H1 (cell line): Measurements from ENCODE around the gene NR2C2. TPM values are rescaled to one million over a fixed set of nuclear protein-coding genes. Genes with fewer than 3 reads are reported as not detected.

Experiments used
- CTCF ChIA-PET: fragments of 300-600 bp; sonication (Branson Sonifier 250); formaldehyde crosslinking; loops from one replicate; lab custom pipeline; 2021; ENCODE audit not compliant: partially characterized antibody; lab: Charles Lee
- POLR2A ChIA-PET: fragments of 300-600 bp; sonication (Branson Sonifier 250); formaldehyde crosslinking; loops from one replicate; lab custom pipeline; 2021; ENCODE audit warnings: inconsistent platforms; ENCODE audit not compliant: partially characterized antibody; lab: Charles Lee
- DNase-seq, 2 experiments: peaks; one replicate each; pipeline versions ENCODE4 v3.0.0 to v3.0.0-alpha.2; 2010 to 2022; ENCODE audit warnings: low spot score in 2 of 2, low read depth in 1 of 2, mixed read lengths in 1 of 2
- FAIRE-seq: peaks from 2 replicates; lab custom pipeline; 2011; peaks lifted over from hg19 to GRCh38; lab: Jason Lieb, UNC
- H2AFZ ChIP-seq: 2 replicates; pipeline ENCODE4 v1.8.1; 2012; ENCODE audit warnings: low read length, inconsistent platforms
- H2AK5ac ChIP-seq: 2 replicates; pipeline ENCODE4 v1.6.1; 2013; ENCODE audit warnings: low read depth, low read length
- H2BK120ac ChIP-seq: replicated peaks from 2 replicates; pipeline ENCODE3; 2013; ENCODE audit warnings: low read depth, low read length, inconsistent platforms
- H2BK12ac ChIP-seq: 2 replicates; pipeline ENCODE4 v1.6.1; 2013; ENCODE audit warnings: low read depth, low read length
- H2BK15ac ChIP-seq: 2 replicates; pipeline ENCODE4 v1.6.1; 2013; ENCODE audit warnings: low read length
- H2BK20ac ChIP-seq: 2 replicates; pipeline ENCODE4 v1.6.1; 2013; ENCODE audit warnings: low read length
- H2BK5ac ChIP-seq: 2 replicates; pipeline ENCODE4 v1.6.1; 2013; ENCODE audit warnings: low read depth, low read length
- H3K14ac ChIP-seq: 2 replicates; pipeline ENCODE4 v1.6.1; 2013; ENCODE audit warnings: inconsistent platforms; ENCODE audit not compliant: insufficient read length
- H3K18ac ChIP-seq: 2 replicates; pipeline ENCODE4 v1.6.1; 2013; ENCODE audit warnings: low read length; ENCODE audit errors: extremely low read depth
- H3K23ac ChIP-seq: 2 replicates; pipeline ENCODE4 v1.6.1; 2013; ENCODE audit warnings: inconsistent platforms; ENCODE audit not compliant: insufficient read length
- H3K23me2 ChIP-seq: 2 replicates; pipeline ENCODE4 v1.6.1; 2013; ENCODE audit warnings: low read depth, low read length
- H3K27ac ChIP-seq: 2 replicates; pipeline ENCODE4 v1.6.1; 2011; ENCODE audit warnings: low read depth, low read length, inconsistent platforms
- H3K27me3 ChIP-seq, 4 experiments: replicated peaks in 1 of 4; 1 replicate in 1 of 4; 2 replicates in 3 of 4; pipeline versions ENCODE4 v1.6.1 to v1.8.1; 2011 to 2013; ENCODE audit warnings: low read length in 3 of 4, mild to moderate bottlenecking in 3 of 4, inconsistent platforms in 2 of 4, mixed read lengths in 2 of 4, moderate library complexity in 1 of 4; ENCODE audit not compliant: control insufficient read depth in 3 of 4, insufficient read depth in 3 of 4; ENCODE audit errors: extremely low read depth in 1 of 4
- H3K36me3 ChIP-seq, 4 experiments: 2 replicates each; pipeline versions ENCODE4 v1.6.1 to v1.8.1; 2011 to 2013; ENCODE audit warnings: mild to moderate bottlenecking in 4 of 4, low read length in 3 of 4, moderate library complexity in 2 of 4, control low read depth in 1 of 4, inconsistent platforms in 1 of 4; ENCODE audit not compliant: insufficient read depth in 4 of 4, control insufficient read depth in 2 of 4
- H3K4ac ChIP-seq: replicated peaks from 2 replicates; pipeline ENCODE3; 2013; ENCODE audit warnings: low read length, low read depth, mixed read lengths, inconsistent platforms; ENCODE audit not compliant: insufficient read length
- H3K4me1 ChIP-seq, 4 experiments: replicated peaks in 1 of 4; 1 replicate in 1 of 4; 2 replicates in 3 of 4; pipeline versions ENCODE4 v1.6.1 to v1.8.1; 2011 to 2013; ENCODE audit warnings: low read length in 3 of 4, inconsistent platforms in 2 of 4, mixed read lengths in 1 of 4; ENCODE audit not compliant: insufficient read depth in 4 of 4, control insufficient read depth in 3 of 4
- H3K4me2 ChIP-seq, 2 experiments: 2 replicates each; pipeline versions ENCODE4 v1.6.1 to v1.8.1; 2011 to 2013; ENCODE audit warnings: low read depth in 2 of 2, low read length in 2 of 2, control low read depth in 1 of 2, inconsistent platforms in 1 of 2, mild to moderate bottlenecking in 1 of 2; ENCODE audit not compliant: insufficient read depth in 1 of 2
- H3K4me3 ChIP-seq, 4 experiments: fragments of 200-600, 300-600 bp in 1 of 4; sonication (generic), shearing (Covaris generic), sonication (Bioruptor Twin) in 1 of 4; 2 replicates each; pipeline versions ENCODE4 v1.5.1 to v1.8.1; 2011 to 2016; ENCODE audit warnings: low read length in 4 of 4, low read depth in 3 of 4, control low read depth in 2 of 4, inconsistent platforms in 2 of 4, mild to moderate bottlenecking in 2 of 4, mixed read lengths in 1 of 4, moderate library complexity in 1 of 4; ENCODE audit not compliant: insufficient read depth in 2 of 4; ENCODE audit errors: extremely low read depth in 1 of 4
- H3K56ac ChIP-seq: replicated peaks from 2 replicates; pipeline ENCODE3; 2013; ENCODE audit warnings: low read depth, mild to moderate bottlenecking, mixed read lengths, low read length, inconsistent platforms; ENCODE audit not compliant: insufficient read length
- H3K79me1 ChIP-seq: 2 replicates; pipeline ENCODE4 v1.6.1; 2013; ENCODE audit warnings: low read depth, low read length, control low read depth
- H3K79me2 ChIP-seq, 2 experiments: 2 replicates each; pipeline versions ENCODE4 v1.6.1 to v1.8.1; 2012 to 2013; ENCODE audit warnings: low read length in 2 of 2, mild to moderate bottlenecking in 2 of 2, inconsistent platforms in 1 of 2; ENCODE audit not compliant: insufficient read depth in 2 of 2, control insufficient read depth in 1 of 2
- H3K9ac ChIP-seq, 4 experiments: replicated peaks in 1 of 4; 1 replicate in 1 of 4; 2 replicates in 3 of 4; pipeline versions ENCODE4 v1.6.1 to v1.8.1; 2011 to 2013; ENCODE audit warnings: low read depth in 3 of 4, low read length in 3 of 4, control low read depth in 2 of 4, mild to moderate bottlenecking in 2 of 4, moderate library complexity in 2 of 4, inconsistent platforms in 1 of 4; ENCODE audit errors: extremely low read depth in 1 of 4
- H3K9me3 ChIP-seq, 2 experiments: 2 replicates each; pipeline versions ENCODE4 v1.6.1 to v1.8.1; 2012 to 2013; ENCODE audit warnings: mild to moderate bottlenecking in 2 of 2, moderate library complexity in 2 of 2, control low read depth in 1 of 2, inconsistent platforms in 1 of 2, low read depth in 1 of 2, low read length in 1 of 2, mixed read lengths in 1 of 2; ENCODE audit not compliant: insufficient read depth in 2 of 2
- H4K20me1 ChIP-seq, 2 experiments: replicated peaks in 1 of 2; 2 replicates each; pipeline versions ENCODE3 to v1.8.1; 2011 to 2013; ENCODE audit warnings: inconsistent platforms in 2 of 2, low read length in 2 of 2, mild to moderate bottlenecking in 1 of 2; ENCODE audit not compliant: insufficient read depth in 2 of 2, control insufficient read depth in 1 of 2
- H4K5ac ChIP-seq: 2 replicates; pipeline ENCODE4 v1.6.1; 2013; ENCODE audit warnings: low read length, low read depth, mixed read lengths, inconsistent platforms; ENCODE audit not compliant: insufficient read length
- H4K8ac ChIP-seq: 2 replicates; pipeline ENCODE4 v1.8.0; 2013; ENCODE audit warnings: mild to moderate bottlenecking, moderate library complexity, low read length, inconsistent platforms; ENCODE audit not compliant: insufficient read depth; ENCODE audit errors: extremely low read depth
- H4K91ac ChIP-seq: replicated peaks from 2 replicates; pipeline ENCODE3; 2013; ENCODE audit warnings: low read length, mixed read lengths, inconsistent platforms; ENCODE audit not compliant: insufficient read length
- BRCA1 ChIP-seq: IDR thresholded peaks from 2 replicates; pipeline ENCODE4 v1.6.1; 2012; ENCODE audit warnings: low read depth, low read length, improper control_type of control experiment
- HDAC6 ChIP-seq: IDR thresholded peaks from one replicate; pipeline ENCODE4 v1.7.1; 2012; ENCODE audit warnings: low read depth, mild to moderate bottlenecking, inconsistent platforms, low read length, moderate library complexity
- MAFK ChIP-seq: IDR thresholded peaks from 2 replicates; pipeline ENCODE4 v1.6.1; 2012; ENCODE audit warnings: low read depth, mild to moderate bottlenecking, improper control_type of control experiment, low read length
- POU5F1 ChIP-seq: IDR thresholded peaks from 2 replicates; pipeline ENCODE4 v1.6.1; 2011; ENCODE audit warnings: low read depth, mild to moderate bottlenecking, low read length, moderate library complexity
- TCF12 ChIP-seq: IDR thresholded peaks from 2 replicates; pipeline ENCODE4 v1.6.1; 2011; ENCODE audit warnings: low read depth, mild to moderate bottlenecking, low read length
- WGBS, 2 experiments: shearing (Covaris generic) in 1 of 2; methylation state at CpG; one replicate each; pipeline versions ENCODE4 v1.1.6 to v1.1.7; 2013 to 2015; ENCODE audit warnings: low lambda C conversion rate in 2 of 2, mixed read lengths in 2 of 2, inconsistent platforms in 1 of 2, low coverage in 1 of 2, missing lambda C conversion rate in 1 of 2; ENCODE audit not compliant: insufficient replicate concordance in 2 of 2, insufficient coverage in 1 of 2, insufficient read length in 1 of 2; ENCODE audit errors: extremely low coverage in 1 of 2, missing lambda C conversion rate in 1 of 2; 5-methylcytosine and 5-hydroxymethylcytosine counted together
- polyA plus RNA-seq, 7 experiments: library from polyadenylated mRNA; depleted of rRNA in 3 of 7; stranded (reverse) in 5 of 7; unstranded in 2 of 7; fragments of >200 nt in 5 of 7; fragments of 200-250 nt in 2 of 7; gene quantifications; 1 replicate in 5 of 7; 2 replicates in 1 of 7; 4 replicates in 1 of 7; pipeline versions ENCODE4 v1.2.1 to v1.2.3, GENCODE V29; 2011 to 2013; ENCODE audit warnings: missing spikeins in 2 of 7, mixed read lengths in 2 of 7
- total RNA-seq: library from RNA; stranded (reverse); fragmentation: NEBNext Ultra II Directional; extraction: Animal tissue kit (Norgen Biotek cat#: 25700); gene quantifications from 2 replicates; pipeline ENCODE4 v1.2.1, GENCODE V29; 2021

NR2C2 gene
- total and polyA plus RNA-seq, 2 of the 8 experiments (the other 6 are each of a cell fraction or from before 2014, with no cell fraction given) = 16.6 to 44.4 TPM

DNA sequence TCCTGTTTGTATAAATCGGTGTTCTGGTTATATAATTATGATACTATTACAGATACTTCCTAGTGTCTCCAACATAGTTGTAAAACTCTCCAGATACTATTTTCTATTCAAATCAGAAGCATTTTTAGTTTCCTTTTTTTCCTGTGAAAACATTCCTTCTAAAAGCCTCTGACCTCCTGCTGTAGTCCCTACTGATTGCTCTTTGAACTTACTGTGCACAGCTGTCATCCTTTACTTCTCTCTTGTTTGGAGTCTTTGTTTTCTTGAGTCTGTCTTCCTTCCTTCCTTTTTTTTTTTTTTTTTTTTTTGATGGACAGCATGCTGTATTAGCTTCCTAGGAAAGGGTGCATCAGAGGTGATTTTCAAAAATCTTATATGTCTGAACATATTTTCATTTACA lies 28.9 kb downstream of the NR2C2 start:
- Histone ChIP-seq H2BK120ac (no peak overlapping the region), H3K4ac (no peak overlapping the region), H2AK5ac (no peak overlapping the region), H2BK12ac (no peak overlapping the region), H3K4me2 (no peak overlapping the region), H3K27me3 (no peaks in the 10 kb centered on the region), H4K5ac (no peak overlapping the region), H4K91ac (no peak overlapping the region), H3K14ac (no peak overlapping the region), H2BK20ac (no peak overlapping the region), H2BK5ac (no peak overlapping the region), H3K18ac (no peak overlapping the region), H3K4me1 (no peaks in the 10 kb centered on the region), H3K23ac (no peak overlapping the region), H3K36me3 (peaks cover 0 to 11% (median 3%) of the 10 kb centered on the region in 4 experiments; a peak in 3 of 8 replicates), H3K23me2 (no peaks in the 10 kb centered on the region), H3K9ac (no peak overlapping the region), H2BK15ac (no peak overlapping the region), H2AFZ (no peak overlapping the region), H3K79me2 (peaks cover 0 to 73% of the 10 kb centered on the region in 2 experiments; a peak in 3 of 4 replicates), H3K79me1 (0 out of 2 replicates have a peak, but pooled peaks cover 3% of the 10 kb centered on the region), H3K4me3 (no peak overlapping the region), H4K20me1 (peaks cover 4% of the 10 kb centered on the region in 2 experiments), H3K56ac (no peak overlapping the region), H3K27ac (no peak overlapping the region), H3K9me3 (no peaks in the 10 kb centered on the region), H4K8ac (no peak overlapping the region)
- no peak for TF ChIP-seq HDAC6
- TF ChIP-seq BRCA1 = no peak
- no peak for TF ChIP-seq POU5F1
- no peak for TF ChIP-seq MAFK
- no peak for TF ChIP-seq TCF12
- no peak for FAIRE-seq
- ChIA-PET POLR2A (no interaction called here), CTCF (no interaction called here)
- no peak for DNase-seq
- 95% methylated on average over 1 of the region's 1 CpG; no CpG with 5 or more reads in 1 of the 2 experiments for WGBS, 2 experiments
